Osteocyte (in vitro differentiated cells): Measurements from ENCODE around the gene TSSC4. TPM values are rescaled to one million over a fixed set of nuclear protein-coding genes. Genes with fewer than 3 reads are reported as not detected.

Experiments used
- DNase-seq: peaks from one replicate; pipeline ENCODE4 v3.0.0; 2021; ENCODE audit warnings: mixed read lengths; ENCODE audit not compliant: unreplicated experiment; ENCODE audit errors: extremely low spot score
- H3K27ac Mint-ChIP-seq: one replicate; pipeline ENCODE4 v1.8.0; 2021; ENCODE audit warnings: mild to moderate bottlenecking, mixed read lengths; ENCODE audit not compliant: unreplicated experiment
- H3K27me3 Mint-ChIP-seq: one replicate; pipeline ENCODE4 v1.8.0; 2021; ENCODE audit warnings: mixed read lengths; ENCODE audit not compliant: unreplicated experiment
- H3K36me3 Mint-ChIP-seq: one replicate; pipeline ENCODE4 v1.8.0; 2021; ENCODE audit warnings: mixed read lengths; ENCODE audit not compliant: unreplicated experiment
- H3K4me1 Mint-ChIP-seq: one replicate; pipeline ENCODE4 v1.8.0; 2021; ENCODE audit warnings: mixed read lengths; ENCODE audit not compliant: unreplicated experiment
- H3K4me3 Mint-ChIP-seq: one replicate; pipeline ENCODE4 v1.8.0; 2021; ENCODE audit warnings: mild to moderate bottlenecking, moderate library complexity, mixed read lengths; ENCODE audit not compliant: unreplicated experiment
- H3K9me3 Mint-ChIP-seq: one replicate; pipeline ENCODE4 v1.8.0; 2021; ENCODE audit warnings: mixed read lengths; ENCODE audit not compliant: unreplicated experiment
- CTCF ChIP-seq: fragments of 200-600 bp; sonication (generic); IDR thresholded peaks from 2 replicates; pipeline ENCODE4 v1.5.0; 2021; ENCODE audit warnings: antibody characterized with exemption, mild to moderate bottlenecking, moderate library complexity
- total RNA-seq: library from RNA; stranded (reverse); gene quantifications from 2 replicates; pipeline ENCODE4 v1.2.1, GENCODE V29; 2021

The TSSC4 gene
- total RNA-seq, 1 donor from 2014 or later = 50.6 TPM

- DNase-seq = no peak
- Mint-ChIP-seq H3K27me3 (no peaks in the 10 kb centered on the region), H3K36me3 (no peaks in the 10 kb centered on the region), H3K27ac (peak overlapping the region; percentile 34), H3K4me3 (no peak overlapping the region), H3K9me3 (no peaks in the 10 kb centered on the region), H3K4me1 (peaks cover 53% of the 10 kb centered on the region)
- TF ChIP-seq CTCF = no peak
Observed at GRCh38 chr11:2380807-2381350, 19.7 kb upstream of the TSSC4 start.

- no peak for DNase-seq
- Mint-ChIP-seq H3K36me3 (peaks cover 2% of the 10 kb centered on the region), H3K9me3 (no peaks in the 10 kb centered on the region), H3K27ac (peak overlapping the region; percentile 34), H3K4me1 (peaks cover 56% of the 10 kb centered on the region), H3K4me3 (no peak overlapping the region), H3K27me3 (no peaks in the 10 kb centered on the region)
- no peak for TF ChIP-seq CTCF
Observed at GRCh38 chr11:2381494-2382128, 18.9 kb upstream of the TSSC4 start.

- Mint-ChIP-seq H3K27me3 (no peaks in the 10 kb centered on the region), H3K9me3 (no peaks in the 10 kb centered on the region), H3K4me1 (peaks cover 61% of the 10 kb centered on the region), H3K4me3 (no peak overlapping the region), H3K36me3 (peaks cover 2% of the 10 kb centered on the region), H3K27ac (peak overlapping the region; percentile 75)
- TF ChIP-seq CTCF = no peak
- DNase-seq = no peak
Observed at GRCh38 chr11:2382129-2382517, 18.4 kb upstream of the TSSC4 start.

DNA sequence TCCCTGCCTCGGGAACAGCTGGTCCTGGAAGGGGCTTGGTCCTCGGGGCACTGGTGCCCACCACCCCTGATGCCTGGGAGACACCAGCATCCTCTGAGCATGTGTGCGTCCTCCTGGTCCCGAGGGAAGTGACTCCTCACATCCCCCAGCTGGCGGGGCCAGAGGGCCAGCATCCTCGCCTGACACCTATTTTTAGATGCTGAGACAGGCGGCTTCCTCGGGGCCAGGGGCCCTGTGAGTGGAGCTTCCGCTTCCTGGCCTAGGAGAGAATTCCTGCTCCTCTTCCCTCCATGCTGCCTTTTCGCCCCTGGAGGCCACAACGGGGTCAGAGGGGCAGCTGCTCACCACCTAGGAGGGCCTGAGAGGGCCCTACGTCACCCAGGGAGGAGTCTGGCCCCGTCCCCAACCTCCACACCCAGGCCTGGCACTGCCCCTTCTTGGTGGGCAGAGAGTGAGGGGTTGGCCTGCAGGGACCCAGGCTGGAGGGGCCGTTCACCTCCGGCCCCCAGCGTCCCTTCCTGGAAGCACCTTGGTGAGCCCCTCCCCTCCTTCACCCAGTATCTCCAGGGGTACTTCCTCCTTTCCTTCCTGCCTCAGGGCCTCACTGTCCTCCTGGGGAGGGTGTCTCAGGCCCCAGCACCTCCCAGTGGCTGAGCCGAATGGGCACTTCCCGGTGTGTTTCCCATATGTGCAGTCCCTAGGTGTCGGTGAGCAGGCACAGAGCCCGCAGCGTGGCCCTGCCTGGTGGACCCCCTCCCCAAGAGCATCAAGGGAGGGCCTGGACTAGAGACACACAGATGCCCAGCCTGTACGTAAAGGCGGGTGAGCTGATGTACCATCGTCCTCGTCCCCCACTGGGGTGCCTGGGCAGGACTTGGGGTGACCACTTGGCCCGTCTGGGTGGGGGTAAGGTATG, 17.4 kb upstream of the TSSC4 start:
- peaks cover 70% of the 10 kb centered on the region for H3K4me1 Mint-ChIP-seq
- no peak for TF ChIP-seq CTCF
- H3K27me3 Mint-ChIP-seq = no peaks in the 10 kb centered on the region
- H3K4me3 Mint-ChIP-seq = no peak overlapping the region
- H3K27ac Mint-ChIP-seq = peak overlapping the region; percentile 75
- DNase-seq = no peak
- H3K36me3 Mint-ChIP-seq = peaks cover 2% of the 10 kb centered on the region
- no peaks in the 10 kb centered on the region for H3K9me3 Mint-ChIP-seq
